H1 (cell line): ENCODE measurements around the gene CRHR1. TPM values are rescaled to one million over a fixed set of nuclear protein-coding genes. Genes with fewer than 3 reads are reported as not detected.

ENCODE experiments used
- CTCF ChIA-PET: fragments of 300-600 bp; sonication (Branson Sonifier 250); formaldehyde crosslinking; loops from one replicate; lab custom pipeline; 2021; ENCODE audit not compliant: partially characterized antibody; lab: Charles Lee
- POLR2A ChIA-PET: fragments of 300-600 bp; sonication (Branson Sonifier 250); formaldehyde crosslinking; loops from one replicate; lab custom pipeline; 2021; ENCODE audit warnings: inconsistent platforms; ENCODE audit not compliant: partially characterized antibody; lab: Charles Lee
- DNase-seq, 2 experiments: peaks; one replicate each; pipeline versions ENCODE4 v3.0.0 to v3.0.0-alpha.2; 2010 to 2022; ENCODE audit warnings: low spot score in 2 of 2, low read depth in 1 of 2, mixed read lengths in 1 of 2
- FAIRE-seq: peaks from 2 replicates; lab custom pipeline; 2011; peaks lifted over from hg19 to GRCh38; lab: Jason Lieb, UNC
- H2AFZ ChIP-seq: 2 replicates; pipeline ENCODE4 v1.8.1; 2012; ENCODE audit warnings: low read length, inconsistent platforms
- H2AK5ac ChIP-seq: 2 replicates; pipeline ENCODE4 v1.6.1; 2013; ENCODE audit warnings: low read depth, low read length
- H2BK120ac ChIP-seq: replicated peaks from 2 replicates; pipeline ENCODE3; 2013; ENCODE audit warnings: low read depth, low read length, inconsistent platforms
- H2BK12ac ChIP-seq: 2 replicates; pipeline ENCODE4 v1.6.1; 2013; ENCODE audit warnings: low read depth, low read length
- H2BK15ac ChIP-seq: 2 replicates; pipeline ENCODE4 v1.6.1; 2013; ENCODE audit warnings: low read length
- H2BK20ac ChIP-seq: 2 replicates; pipeline ENCODE4 v1.6.1; 2013; ENCODE audit warnings: low read length
- H2BK5ac ChIP-seq: 2 replicates; pipeline ENCODE4 v1.6.1; 2013; ENCODE audit warnings: low read depth, low read length
- H3K14ac ChIP-seq: 2 replicates; pipeline ENCODE4 v1.6.1; 2013; ENCODE audit warnings: inconsistent platforms; ENCODE audit not compliant: insufficient read length
- H3K18ac ChIP-seq: 2 replicates; pipeline ENCODE4 v1.6.1; 2013; ENCODE audit warnings: low read length; ENCODE audit errors: extremely low read depth
- H3K23ac ChIP-seq: 2 replicates; pipeline ENCODE4 v1.6.1; 2013; ENCODE audit warnings: inconsistent platforms; ENCODE audit not compliant: insufficient read length
- H3K23me2 ChIP-seq: 2 replicates; pipeline ENCODE4 v1.6.1; 2013; ENCODE audit warnings: low read depth, low read length
- H3K27ac ChIP-seq: 2 replicates; pipeline ENCODE4 v1.6.1; 2011; ENCODE audit warnings: low read depth, low read length, inconsistent platforms
- H3K27me3 ChIP-seq, 4 experiments: replicated peaks in 1 of 4; 1 replicate in 1 of 4; 2 replicates in 3 of 4; pipeline versions ENCODE4 v1.6.1 to v1.8.1; 2011 to 2013; ENCODE audit warnings: low read length in 3 of 4, mild to moderate bottlenecking in 3 of 4, inconsistent platforms in 2 of 4, mixed read lengths in 2 of 4, moderate library complexity in 1 of 4; ENCODE audit not compliant: control insufficient read depth in 3 of 4, insufficient read depth in 3 of 4; ENCODE audit errors: extremely low read depth in 1 of 4
- H3K36me3 ChIP-seq, 4 experiments: 2 replicates each; pipeline versions ENCODE4 v1.6.1 to v1.8.1; 2011 to 2013; ENCODE audit warnings: mild to moderate bottlenecking in 4 of 4, low read length in 3 of 4, moderate library complexity in 2 of 4, control low read depth in 1 of 4, inconsistent platforms in 1 of 4; ENCODE audit not compliant: insufficient read depth in 4 of 4, control insufficient read depth in 2 of 4
- H3K4ac ChIP-seq: replicated peaks from 2 replicates; pipeline ENCODE3; 2013; ENCODE audit warnings: low read length, low read depth, mixed read lengths, inconsistent platforms; ENCODE audit not compliant: insufficient read length
- H3K4me1 ChIP-seq, 4 experiments: replicated peaks in 1 of 4; 1 replicate in 1 of 4; 2 replicates in 3 of 4; pipeline versions ENCODE4 v1.6.1 to v1.8.1; 2011 to 2013; ENCODE audit warnings: low read length in 3 of 4, inconsistent platforms in 2 of 4, mixed read lengths in 1 of 4; ENCODE audit not compliant: insufficient read depth in 4 of 4, control insufficient read depth in 3 of 4
- H3K4me2 ChIP-seq, 2 experiments: 2 replicates each; pipeline versions ENCODE4 v1.6.1 to v1.8.1; 2011 to 2013; ENCODE audit warnings: low read depth in 2 of 2, low read length in 2 of 2, control low read depth in 1 of 2, inconsistent platforms in 1 of 2, mild to moderate bottlenecking in 1 of 2; ENCODE audit not compliant: insufficient read depth in 1 of 2
- H3K4me3 ChIP-seq, 4 experiments: fragments of 200-600, 300-600 bp in 1 of 4; sonication (generic), shearing (Covaris generic), sonication (Bioruptor Twin) in 1 of 4; 2 replicates each; pipeline versions ENCODE4 v1.5.1 to v1.8.1; 2011 to 2016; ENCODE audit warnings: low read length in 4 of 4, low read depth in 3 of 4, control low read depth in 2 of 4, inconsistent platforms in 2 of 4, mild to moderate bottlenecking in 2 of 4, mixed read lengths in 1 of 4, moderate library complexity in 1 of 4; ENCODE audit not compliant: insufficient read depth in 2 of 4; ENCODE audit errors: extremely low read depth in 1 of 4
- H3K56ac ChIP-seq: replicated peaks from 2 replicates; pipeline ENCODE3; 2013; ENCODE audit warnings: low read depth, mild to moderate bottlenecking, mixed read lengths, low read length, inconsistent platforms; ENCODE audit not compliant: insufficient read length
- H3K79me1 ChIP-seq: 2 replicates; pipeline ENCODE4 v1.6.1; 2013; ENCODE audit warnings: low read depth, low read length, control low read depth
- H3K79me2 ChIP-seq, 2 experiments: 2 replicates each; pipeline versions ENCODE4 v1.6.1 to v1.8.1; 2012 to 2013; ENCODE audit warnings: low read length in 2 of 2, mild to moderate bottlenecking in 2 of 2, inconsistent platforms in 1 of 2; ENCODE audit not compliant: insufficient read depth in 2 of 2, control insufficient read depth in 1 of 2
- H3K9ac ChIP-seq, 4 experiments: replicated peaks in 1 of 4; 1 replicate in 1 of 4; 2 replicates in 3 of 4; pipeline versions ENCODE4 v1.6.1 to v1.8.1; 2011 to 2013; ENCODE audit warnings: low read depth in 3 of 4, low read length in 3 of 4, control low read depth in 2 of 4, mild to moderate bottlenecking in 2 of 4, moderate library complexity in 2 of 4, inconsistent platforms in 1 of 4; ENCODE audit errors: extremely low read depth in 1 of 4
- H3K9me3 ChIP-seq, 2 experiments: 2 replicates each; pipeline versions ENCODE4 v1.6.1 to v1.8.1; 2012 to 2013; ENCODE audit warnings: mild to moderate bottlenecking in 2 of 2, moderate library complexity in 2 of 2, control low read depth in 1 of 2, inconsistent platforms in 1 of 2, low read depth in 1 of 2, low read length in 1 of 2, mixed read lengths in 1 of 2; ENCODE audit not compliant: insufficient read depth in 2 of 2
- H4K20me1 ChIP-seq, 2 experiments: replicated peaks in 1 of 2; 2 replicates each; pipeline versions ENCODE3 to v1.8.1; 2011 to 2013; ENCODE audit warnings: inconsistent platforms in 2 of 2, low read length in 2 of 2, mild to moderate bottlenecking in 1 of 2; ENCODE audit not compliant: insufficient read depth in 2 of 2, control insufficient read depth in 1 of 2
- H4K5ac ChIP-seq: 2 replicates; pipeline ENCODE4 v1.6.1; 2013; ENCODE audit warnings: low read length, low read depth, mixed read lengths, inconsistent platforms; ENCODE audit not compliant: insufficient read length
- H4K8ac ChIP-seq: 2 replicates; pipeline ENCODE4 v1.8.0; 2013; ENCODE audit warnings: mild to moderate bottlenecking, moderate library complexity, low read length, inconsistent platforms; ENCODE audit not compliant: insufficient read depth; ENCODE audit errors: extremely low read depth
- H4K91ac ChIP-seq: replicated peaks from 2 replicates; pipeline ENCODE3; 2013; ENCODE audit warnings: low read length, mixed read lengths, inconsistent platforms; ENCODE audit not compliant: insufficient read length
- CHD2 ChIP-seq: IDR thresholded peaks from 2 replicates; pipeline ENCODE4 v1.6.1; 2012; ENCODE audit warnings: low read length, improper control_type of control experiment
- NRF1 ChIP-seq: IDR thresholded peaks from 2 replicates; pipeline ENCODE4 v1.6.1; 2011; ENCODE audit warnings: mild to moderate bottlenecking, low read depth, low read length, improper control_type of control experiment
- POLR2AphosphoS5 ChIP-seq: IDR thresholded peaks from 2 replicates; pipeline ENCODE4 v1.6.1; 2011; ENCODE audit warnings: low read depth, low read length
- RBBP5 ChIP-seq: IDR thresholded peaks from 2 replicates; pipeline ENCODE4 v1.7.1; 2012; ENCODE audit warnings: low read depth, mild to moderate bottlenecking, inconsistent platforms, low read length, moderate library complexity, borderline replicate concordance
- SIN3A ChIP-seq, 2 experiments: IDR thresholded peaks in 1 of 2; conservative IDR thresholded peaks in 1 of 2; 2 replicates each; pipeline ENCODE4 v1.6.1; 2011 to 2012; ENCODE audit warnings: low read length in 2 of 2, improper control_type of control experiment in 1 of 2, low read depth in 1 of 2, mild to moderate bottlenecking in 1 of 2
- SP4 ChIP-seq: IDR thresholded peaks from 2 replicates; pipeline ENCODE4 v1.6.1; 2012; ENCODE audit warnings: low read length, inconsistent platforms
- SRF ChIP-seq: IDR thresholded peaks from 2 replicates; pipeline ENCODE4 v1.6.1; 2011; ENCODE audit warnings: mild to moderate bottlenecking, low read depth, low read length, moderate library complexity
- YY1 ChIP-seq: IDR thresholded peaks from 2 replicates; pipeline ENCODE4 v1.6.1; 2011; ENCODE audit warnings: low read depth, mild to moderate bottlenecking, low read length
- ZNF274 ChIP-seq: IDR thresholded peaks from 2 replicates; pipeline ENCODE4 v1.7.0; 2012; ENCODE audit warnings: low read length, borderline replicate concordance; ENCODE audit errors: extremely low read depth
- WGBS, 2 experiments: shearing (Covaris generic) in 1 of 2; methylation state at CpG; one replicate each; pipeline versions ENCODE4 v1.1.6 to v1.1.7; 2013 to 2015; ENCODE audit warnings: low lambda C conversion rate in 2 of 2, mixed read lengths in 2 of 2, inconsistent platforms in 1 of 2, low coverage in 1 of 2, missing lambda C conversion rate in 1 of 2; ENCODE audit not compliant: insufficient replicate concordance in 2 of 2, insufficient coverage in 1 of 2, insufficient read length in 1 of 2; ENCODE audit errors: extremely low coverage in 1 of 2, missing lambda C conversion rate in 1 of 2; 5-methylcytosine and 5-hydroxymethylcytosine counted together
- polyA plus RNA-seq, 7 experiments: library from polyadenylated mRNA; depleted of rRNA in 3 of 7; stranded (reverse) in 5 of 7; unstranded in 2 of 7; fragments of >200 nt in 5 of 7; fragments of 200-250 nt in 2 of 7; gene quantifications; 1 replicate in 5 of 7; 2 replicates in 1 of 7; 4 replicates in 1 of 7; pipeline versions ENCODE4 v1.2.1 to v1.2.3, GENCODE V29; 2011 to 2013; ENCODE audit warnings: missing spikeins in 2 of 7, mixed read lengths in 2 of 7
- total RNA-seq: library from RNA; stranded (reverse); fragmentation: NEBNext Ultra II Directional; extraction: Animal tissue kit (Norgen Biotek cat#: 25700); gene quantifications from 2 replicates; pipeline ENCODE4 v1.2.1, GENCODE V29; 2021

CRHR1 gene
- total and polyA plus RNA-seq, 2 of the 8 experiments (the other 6 are each of a cell fraction or from before 2014, with no cell fraction given): 0.56 to 1.7 TPM

GRCh38 chr17:45761957-45762565 lies 22.1 kb upstream of the CRHR1 start:
- peak; percentile 32 for FAIRE-seq

More at GRCh38 chr17:45761957-45762565, 22.1 kb upstream of the CRHR1 start:
- 86% methylated on average over 4 of the region's 4 CpGs; no CpG with 5 or more reads in 1 of the 2 experiments for WGBS, 2 experiments
- Histone ChIP-seq H3K4me1 (peaks cover 0 to 3% (median 0%) of the 10 kb centered on the region in 4 experiments; a peak in 2 of 7 replicates), H3K9ac (no peak overlapping the region), H2BK120ac (no peak overlapping the region), H3K4me2 (no peak overlapping the region), H2BK12ac (no peak overlapping the region), H3K4ac (no peak overlapping the region), H3K9me3 (no peaks in the 10 kb centered on the region), H3K23me2 (no peaks in the 10 kb centered on the region), H4K8ac (no peak overlapping the region), H3K23ac (no peak overlapping the region), H4K5ac (no peak overlapping the region), H3K56ac (no peak overlapping the region), H2AK5ac (no peak overlapping the region), H3K79me2 (no peaks in the 10 kb centered on the region), H3K18ac (no peak overlapping the region), H4K20me1 (no peaks in the 10 kb centered on the region), H3K27me3 (no peaks in the 10 kb centered on the region; a peak in 2 of 7 replicates), H2BK15ac (no peak overlapping the region), H3K4me3 (no peak overlapping the region), H2AFZ (no peak overlapping the region), H3K36me3 (no peaks in the 10 kb centered on the region), H4K91ac (peak overlapping the region; percentile 17)
- ChIA-PET POLR2A (interaction anchor here (0.7 kb wide), 1 partner anchor 13 kb away, joined by 3 read pairs; no protein-coding TSS in a partner anchor), CTCF (interaction anchor here (0.7 to 1.5 kb wide), 3 partner anchors 10 to 110 kb away, joined by 3 to 4 read pairs (median 3); no protein-coding TSS in a partner anchor)
- DNase-seq: no peak
- TF ChIP-seq SIN3A (conservative IDR thresholded peaks at IDR 0.05 in 1 of 2, IDR thresholded peaks at IDR 0.05 in 1 of 2; ENCODE audit: low read depth in 1 of 2, low read length in 2 of 2) (no peak), CHD2 (no peak), NRF1 (no peak), ZNF274 (no peak), POLR2AphosphoS5 (no peak), YY1 (no peak), SP4 (no peak), SRF (no peak), RBBP5 (no peak)
- TF ChIP-seq, all 59 proteins: peak for 0
- no peak overlapping the region for H2BK5ac ChIP-seq
- H3K79me1 ChIP-seq: no peaks in the 10 kb centered on the region
- H2BK20ac ChIP-seq: no peak overlapping the region
- no peak overlapping the region for H3K14ac ChIP-seq
- no peak overlapping the region for H3K27ac ChIP-seq
